H1 (cell line): Measurements from ENCODE around the gene DVL2. TPM values are rescaled to one million over a fixed set of nuclear protein-coding genes. Genes with fewer than 3 reads are reported as not detected.

ENCODE experiments used
- CTCF ChIA-PET: fragments of 300-600 bp; sonication (Branson Sonifier 250); formaldehyde crosslinking; loops from one replicate; lab custom pipeline; 2021; ENCODE audit not compliant: partially characterized antibody; lab: Charles Lee
- POLR2A ChIA-PET: fragments of 300-600 bp; sonication (Branson Sonifier 250); formaldehyde crosslinking; loops from one replicate; lab custom pipeline; 2021; ENCODE audit warnings: inconsistent platforms; ENCODE audit not compliant: partially characterized antibody; lab: Charles Lee
- DNase-seq, 2 experiments: peaks; one replicate each; pipeline versions ENCODE4 v3.0.0 to v3.0.0-alpha.2; 2010 to 2022; ENCODE audit warnings: low spot score in 2 of 2, low read depth in 1 of 2, mixed read lengths in 1 of 2
- FAIRE-seq: peaks from 2 replicates; lab custom pipeline; 2011; peaks lifted over from hg19 to GRCh38; lab: Jason Lieb, UNC
- H2AFZ ChIP-seq: 2 replicates; pipeline ENCODE4 v1.8.1; 2012; ENCODE audit warnings: low read length, inconsistent platforms
- H2AK5ac ChIP-seq: 2 replicates; pipeline ENCODE4 v1.6.1; 2013; ENCODE audit warnings: low read depth, low read length
- H2BK120ac ChIP-seq: replicated peaks from 2 replicates; pipeline ENCODE3; 2013; ENCODE audit warnings: low read depth, low read length, inconsistent platforms
- H2BK12ac ChIP-seq: 2 replicates; pipeline ENCODE4 v1.6.1; 2013; ENCODE audit warnings: low read depth, low read length
- H2BK15ac ChIP-seq: 2 replicates; pipeline ENCODE4 v1.6.1; 2013; ENCODE audit warnings: low read length
- H2BK20ac ChIP-seq: 2 replicates; pipeline ENCODE4 v1.6.1; 2013; ENCODE audit warnings: low read length
- H2BK5ac ChIP-seq: 2 replicates; pipeline ENCODE4 v1.6.1; 2013; ENCODE audit warnings: low read depth, low read length
- H3K14ac ChIP-seq: 2 replicates; pipeline ENCODE4 v1.6.1; 2013; ENCODE audit warnings: inconsistent platforms; ENCODE audit not compliant: insufficient read length
- H3K18ac ChIP-seq: 2 replicates; pipeline ENCODE4 v1.6.1; 2013; ENCODE audit warnings: low read length; ENCODE audit errors: extremely low read depth
- H3K23ac ChIP-seq: 2 replicates; pipeline ENCODE4 v1.6.1; 2013; ENCODE audit warnings: inconsistent platforms; ENCODE audit not compliant: insufficient read length
- H3K23me2 ChIP-seq: 2 replicates; pipeline ENCODE4 v1.6.1; 2013; ENCODE audit warnings: low read depth, low read length
- H3K27ac ChIP-seq: 2 replicates; pipeline ENCODE4 v1.6.1; 2011; ENCODE audit warnings: low read depth, low read length, inconsistent platforms
- H3K27me3 ChIP-seq, 4 experiments: replicated peaks in 1 of 4; 1 replicate in 1 of 4; 2 replicates in 3 of 4; pipeline versions ENCODE4 v1.6.1 to v1.8.1; 2011 to 2013; ENCODE audit warnings: low read length in 3 of 4, mild to moderate bottlenecking in 3 of 4, inconsistent platforms in 2 of 4, mixed read lengths in 2 of 4, moderate library complexity in 1 of 4; ENCODE audit not compliant: control insufficient read depth in 3 of 4, insufficient read depth in 3 of 4; ENCODE audit errors: extremely low read depth in 1 of 4
- H3K36me3 ChIP-seq, 4 experiments: 2 replicates each; pipeline versions ENCODE4 v1.6.1 to v1.8.1; 2011 to 2013; ENCODE audit warnings: mild to moderate bottlenecking in 4 of 4, low read length in 3 of 4, moderate library complexity in 2 of 4, control low read depth in 1 of 4, inconsistent platforms in 1 of 4; ENCODE audit not compliant: insufficient read depth in 4 of 4, control insufficient read depth in 2 of 4
- H3K4ac ChIP-seq: replicated peaks from 2 replicates; pipeline ENCODE3; 2013; ENCODE audit warnings: low read length, low read depth, mixed read lengths, inconsistent platforms; ENCODE audit not compliant: insufficient read length
- H3K4me1 ChIP-seq, 4 experiments: replicated peaks in 1 of 4; 1 replicate in 1 of 4; 2 replicates in 3 of 4; pipeline versions ENCODE4 v1.6.1 to v1.8.1; 2011 to 2013; ENCODE audit warnings: low read length in 3 of 4, inconsistent platforms in 2 of 4, mixed read lengths in 1 of 4; ENCODE audit not compliant: insufficient read depth in 4 of 4, control insufficient read depth in 3 of 4
- H3K4me2 ChIP-seq, 2 experiments: 2 replicates each; pipeline versions ENCODE4 v1.6.1 to v1.8.1; 2011 to 2013; ENCODE audit warnings: low read depth in 2 of 2, low read length in 2 of 2, control low read depth in 1 of 2, inconsistent platforms in 1 of 2, mild to moderate bottlenecking in 1 of 2; ENCODE audit not compliant: insufficient read depth in 1 of 2
- H3K4me3 ChIP-seq, 4 experiments: fragments of 200-600, 300-600 bp in 1 of 4; sonication (generic), shearing (Covaris generic), sonication (Bioruptor Twin) in 1 of 4; 2 replicates each; pipeline versions ENCODE4 v1.5.1 to v1.8.1; 2011 to 2016; ENCODE audit warnings: low read length in 4 of 4, low read depth in 3 of 4, control low read depth in 2 of 4, inconsistent platforms in 2 of 4, mild to moderate bottlenecking in 2 of 4, mixed read lengths in 1 of 4, moderate library complexity in 1 of 4; ENCODE audit not compliant: insufficient read depth in 2 of 4; ENCODE audit errors: extremely low read depth in 1 of 4
- H3K56ac ChIP-seq: replicated peaks from 2 replicates; pipeline ENCODE3; 2013; ENCODE audit warnings: low read depth, mild to moderate bottlenecking, mixed read lengths, low read length, inconsistent platforms; ENCODE audit not compliant: insufficient read length
- H3K79me1 ChIP-seq: 2 replicates; pipeline ENCODE4 v1.6.1; 2013; ENCODE audit warnings: low read depth, low read length, control low read depth
- H3K79me2 ChIP-seq, 2 experiments: 2 replicates each; pipeline versions ENCODE4 v1.6.1 to v1.8.1; 2012 to 2013; ENCODE audit warnings: low read length in 2 of 2, mild to moderate bottlenecking in 2 of 2, inconsistent platforms in 1 of 2; ENCODE audit not compliant: insufficient read depth in 2 of 2, control insufficient read depth in 1 of 2
- H3K9ac ChIP-seq, 4 experiments: replicated peaks in 1 of 4; 1 replicate in 1 of 4; 2 replicates in 3 of 4; pipeline versions ENCODE4 v1.6.1 to v1.8.1; 2011 to 2013; ENCODE audit warnings: low read depth in 3 of 4, low read length in 3 of 4, control low read depth in 2 of 4, mild to moderate bottlenecking in 2 of 4, moderate library complexity in 2 of 4, inconsistent platforms in 1 of 4; ENCODE audit errors: extremely low read depth in 1 of 4
- H3K9me3 ChIP-seq, 2 experiments: 2 replicates each; pipeline versions ENCODE4 v1.6.1 to v1.8.1; 2012 to 2013; ENCODE audit warnings: mild to moderate bottlenecking in 2 of 2, moderate library complexity in 2 of 2, control low read depth in 1 of 2, inconsistent platforms in 1 of 2, low read depth in 1 of 2, low read length in 1 of 2, mixed read lengths in 1 of 2; ENCODE audit not compliant: insufficient read depth in 2 of 2
- H4K20me1 ChIP-seq, 2 experiments: replicated peaks in 1 of 2; 2 replicates each; pipeline versions ENCODE3 to v1.8.1; 2011 to 2013; ENCODE audit warnings: inconsistent platforms in 2 of 2, low read length in 2 of 2, mild to moderate bottlenecking in 1 of 2; ENCODE audit not compliant: insufficient read depth in 2 of 2, control insufficient read depth in 1 of 2
- H4K5ac ChIP-seq: 2 replicates; pipeline ENCODE4 v1.6.1; 2013; ENCODE audit warnings: low read length, low read depth, mixed read lengths, inconsistent platforms; ENCODE audit not compliant: insufficient read length
- H4K8ac ChIP-seq: 2 replicates; pipeline ENCODE4 v1.8.0; 2013; ENCODE audit warnings: mild to moderate bottlenecking, moderate library complexity, low read length, inconsistent platforms; ENCODE audit not compliant: insufficient read depth; ENCODE audit errors: extremely low read depth
- H4K91ac ChIP-seq: replicated peaks from 2 replicates; pipeline ENCODE3; 2013; ENCODE audit warnings: low read length, mixed read lengths, inconsistent platforms; ENCODE audit not compliant: insufficient read length
- CHD2 ChIP-seq: IDR thresholded peaks from 2 replicates; pipeline ENCODE4 v1.6.1; 2012; ENCODE audit warnings: low read length, improper control_type of control experiment
- CREB1 ChIP-seq: IDR thresholded peaks from 2 replicates; pipeline ENCODE4 v1.6.1; 2012; ENCODE audit warnings: inconsistent platforms
- EP300 ChIP-seq, 2 experiments: IDR thresholded peaks; 1 replicate in 1 of 2; 2 replicates in 1 of 2; pipeline ENCODE4 v1.6.1; 2011 to 2012; ENCODE audit warnings: low read depth in 2 of 2, low read length in 2 of 2, mild to moderate bottlenecking in 2 of 2, borderline replicate concordance in 1 of 2, inconsistent platforms in 1 of 2, moderate library complexity in 1 of 2
- PHF8 ChIP-seq: fragments of 200-600 bp; sonication (generic); conservative IDR thresholded peaks from 2 replicates; pipeline ENCODE4 v1.7.1; 2012; ENCODE audit warnings: low read depth, mild to moderate bottlenecking, inconsistent platforms, low read length, moderate library complexity
- RBBP5 ChIP-seq: IDR thresholded peaks from 2 replicates; pipeline ENCODE4 v1.7.1; 2012; ENCODE audit warnings: low read depth, mild to moderate bottlenecking, inconsistent platforms, low read length, moderate library complexity, borderline replicate concordance
- RNF2 ChIP-seq: fragments of 200-900, 300-1000 bp; sonication (generic); IDR thresholded peaks from 2 replicates; pipeline ENCODE4 v1.7.1; 2016; ENCODE audit warnings: borderline replicate concordance, low read depth, mild to moderate bottlenecking, antibody characterized with exemption, low read length; ENCODE audit not compliant: poor library complexity, severe bottlenecking; ENCODE audit errors: missing control alignments
- SIN3A ChIP-seq, 2 experiments: IDR thresholded peaks in 1 of 2; conservative IDR thresholded peaks in 1 of 2; 2 replicates each; pipeline ENCODE4 v1.6.1; 2011 to 2012; ENCODE audit warnings: low read length in 2 of 2, improper control_type of control experiment in 1 of 2, low read depth in 1 of 2, mild to moderate bottlenecking in 1 of 2
- SIX5 ChIP-seq: IDR thresholded peaks from 2 replicates; pipeline ENCODE4 v1.6.1; 2011; ENCODE audit warnings: mild to moderate bottlenecking, low read depth, low read length
- TAF7 ChIP-seq: optimal IDR thresholded peaks from 2 replicates; pipeline ENCODE3; 2011; ENCODE audit warnings: low read depth, mild to moderate bottlenecking, inconsistent platforms, low read length, moderate library complexity, borderline replicate concordance
- WGBS, 2 experiments: shearing (Covaris generic) in 1 of 2; methylation state at CpG; one replicate each; pipeline versions ENCODE4 v1.1.6 to v1.1.7; 2013 to 2015; ENCODE audit warnings: low lambda C conversion rate in 2 of 2, mixed read lengths in 2 of 2, inconsistent platforms in 1 of 2, low coverage in 1 of 2, missing lambda C conversion rate in 1 of 2; ENCODE audit not compliant: insufficient replicate concordance in 2 of 2, insufficient coverage in 1 of 2, insufficient read length in 1 of 2; ENCODE audit errors: extremely low coverage in 1 of 2, missing lambda C conversion rate in 1 of 2; 5-methylcytosine and 5-hydroxymethylcytosine counted together
- polyA plus RNA-seq, 7 experiments: library from polyadenylated mRNA; depleted of rRNA in 3 of 7; stranded (reverse) in 5 of 7; unstranded in 2 of 7; fragments of >200 nt in 5 of 7; fragments of 200-250 nt in 2 of 7; gene quantifications; 1 replicate in 5 of 7; 2 replicates in 1 of 7; 4 replicates in 1 of 7; pipeline versions ENCODE4 v1.2.1 to v1.2.3, GENCODE V29; 2011 to 2013; ENCODE audit warnings: missing spikeins in 2 of 7, mixed read lengths in 2 of 7
- total RNA-seq: library from RNA; stranded (reverse); fragmentation: NEBNext Ultra II Directional; extraction: Animal tissue kit (Norgen Biotek cat#: 25700); gene quantifications from 2 replicates; pipeline ENCODE4 v1.2.1, GENCODE V29; 2021

The DVL2 gene
- total and polyA plus RNA-seq, 2 of the 8 experiments (the other 6 are each of a cell fraction or from before 2014, with no cell fraction given) = 19.0 to 59.6 TPM

- peak within 1 kb of the TSS; percentile 83 to 98 (median 94) for H3K9ac ChIP-seq
- peak within 1 kb of the TSS; percentile 64; the same call in 1 of the 2 replicates for H2BK12ac ChIP-seq
- H3K14ac ChIP-seq = no peak within 1 kb of the TSS
- POLR2A ChIA-PET = interaction anchor here (0.8 to 19.7 kb wide), 22 partner anchors 6 to 347 kb away, joined by 3 to 386 read pairs (median 6); partner anchors contain the start of genes ACADVL, CD68, CLDN7 and CTDNEP1
- peak within 1 kb of the TSS; percentile 63 for H3K56ac ChIP-seq
- CTCF ChIA-PET = interaction anchor here (0.8 to 4.1 kb wide), 13 partner anchors 9 to 215 kb away, joined by 3 to 27 read pairs (median 4); partner anchors contain the start of genes ACADVL and SLC2A4
- peak; percentile 65 for FAIRE-seq
- H3K23me2 ChIP-seq = peaks cover 18% of the 10 kb centered on the region
- peak within 1 kb of the TSS; percentile 63 for H3K4ac ChIP-seq
- H3K4me2 ChIP-seq = peak within 1 kb of the TSS; percentile 92 to 93
- H3K9me3 ChIP-seq = no peaks in the 10 kb centered on the region
- H2BK15ac ChIP-seq = 0 out of 2 replicates have a peak within 1 kb of the TSS, but pooled peaks have one; percentile 5
- peak within 1 kb of the TSS; percentile 45; the same call in 1 of the 2 replicates for H2AK5ac ChIP-seq
- peak within 1 kb of the TSS; percentile 84 for H4K5ac ChIP-seq
- H3K79me2 ChIP-seq = peaks cover 0 to 36% of the 10 kb centered on the region in 2 experiments; a peak in 2 of 4 replicates
- H2BK5ac ChIP-seq = peak within 1 kb of the TSS; percentile 99
- H4K20me1 ChIP-seq = peaks cover 2 to 4% of the 10 kb centered on the region in 2 experiments
- 1% methylated on average over 24 of the region's 62 CpGs; no CpG with 5 or more reads in 1 of the 2 experiments for WGBS, 2 experiments
- peak within 1 kb of the TSS; percentile 73 to 90 (median 84) for H3K4me3 ChIP-seq
- no peaks in the 10 kb centered on the region for H3K27me3 ChIP-seq
- H3K23ac ChIP-seq = no peak within 1 kb of the TSS
- H4K91ac ChIP-seq = peak within 1 kb of the TSS; percentile 71
- no peak within 1 kb of the TSS for H2BK20ac ChIP-seq
- H3K79me1 ChIP-seq = peaks cover 8% of the 10 kb centered on the region
- H3K27ac ChIP-seq = peak within 1 kb of the TSS; percentile 94
- peaks cover 8 to 18% (median 10%) of the 10 kb centered on the region in 4 experiments for H3K4me1 ChIP-seq
- peak in 1 of 2 experiments; percentile 97 for DNase-seq
- H2BK120ac ChIP-seq = peak within 1 kb of the TSS; percentile 34
- H3K36me3 ChIP-seq = peaks cover 9 to 42% (median 24%) of the 10 kb centered on the region in 4 experiments; a peak in 6 of 8 replicates
- peak within 1 kb of the TSS; percentile 98 for H3K18ac ChIP-seq
- H4K8ac ChIP-seq = peak within 1 kb of the TSS; percentile 88
- H2AFZ ChIP-seq = peak within 1 kb of the TSS; percentile 92
- TF ChIP-seq RBBP5 (0 out of 2 replicates have a peak, but pooled peaks have one; percentile 43), PHF8 (peak; percentile 11; the same call in 1 of the 2 replicates), SIN3A (conservative IDR thresholded peaks at IDR 0.05 in 1 of 2, IDR thresholded peaks at IDR 0.05 in 1 of 2; ENCODE audit: low read depth in 1 of 2, low read length in 2 of 2) (0 out of 4 replicates have a peak, but pooled peaks of 1 of the 2 experiments have one; percentile 27), TAF7 (peak; percentile 13), CHD2 (peak; percentile 79), EP300 (IDR thresholded peaks at IDR 0.05; ENCODE audit: borderline replicate concordance in 1 of 2, low read depth in 2 of 2, low read length in 2 of 2) (no peak), SIX5 (no peak), CREB1 (peak; percentile 80), RNF2 (no peak)
Observed at GRCh38 chr17:7241783-7242716, 7.7 kb upstream of the DVL2 start, which contains the start of gene GABARAP. GABARAP (minus strand) TSS chr17:7242449; CDS start chr17:7242330, 119 bp downstream.
